GM23338 (cell line): ENCODE measurements around the gene YIPF3. TPM values are rescaled to one million over a fixed set of nuclear protein-coding genes. Genes with fewer than 3 reads are reported as not detected.

Source experiments
- ATAC-seq: fragments of 200-7000 bp; cut with Tn5 transposase; 3 replicates; pipeline ENCODE4 v1.9.1; 2020
- DNase-seq: peaks from one replicate; pipeline ENCODE4 v3.0.0-alpha.2; 2015; ENCODE audit warnings: low spot score
- H2AFZ ChIP-seq: fragments of 200-600 bp; sonication (generic); 2 replicates; pipeline ENCODE4 v1.8.0; 2016; ENCODE audit warnings: antibody characterized with exemption, mild to moderate bottlenecking, moderate library complexity
- H3F3A ChIP-seq: fragments of 200-600 bp; sonication (generic); replicated peaks from 2 replicates; pipeline ENCODE4 v1.8.0; 2017; ENCODE audit warnings: antibody characterized with exemption, mixed run types, low read depth
- H3K27ac ChIP-seq: fragments of 200-600 bp; sonication (generic); 2 replicates; pipeline ENCODE4 v1.6.1; 2016; ENCODE audit warnings: low read depth
- H3K27me3 ChIP-seq: fragments of 200-600 bp; sonication (generic); 2 replicates; pipeline ENCODE4 v1.8.0; 2016; ENCODE audit warnings: mild to moderate bottlenecking, mixed run types, moderate library complexity; ENCODE audit not compliant: insufficient read depth
- H3K36me3 ChIP-seq: fragments of 200-600 bp; sonication (generic); 2 replicates; pipeline ENCODE4 v1.8.0; 2016; ENCODE audit warnings: mild to moderate bottlenecking; ENCODE audit not compliant: insufficient read depth
- H3K4me1 ChIP-seq: fragments of 200-600 bp; sonication (generic); 2 replicates; pipeline ENCODE4 v1.8.0; 2016; ENCODE audit warnings: mild to moderate bottlenecking, moderate library complexity; ENCODE audit not compliant: insufficient read depth
- H3K4me2 ChIP-seq: fragments of 200-600 bp; sonication (generic); 2 replicates; pipeline ENCODE4 v1.7.1; 2017; ENCODE audit warnings: mixed run types
- H3K4me3 ChIP-seq: fragments of 200-600 bp; sonication (generic); 2 replicates; pipeline ENCODE4 v1.6.1; 2016; ENCODE audit warnings: mixed run types
- H3K79me2 ChIP-seq: fragments of 200-600 bp; sonication (generic); replicated peaks from 2 replicates; pipeline ENCODE4 v1.8.0; 2017; ENCODE audit warnings: mild to moderate bottlenecking; ENCODE audit not compliant: insufficient read depth
- H3K9me2 ChIP-seq: fragments of 200-600 bp; sonication (generic); 2 replicates; pipeline ENCODE4 v1.8.0; 2017; ENCODE audit not compliant: insufficient read depth
- H4K20me1 ChIP-seq: fragments of 200-600 bp; sonication (generic); replicated peaks from 2 replicates; pipeline ENCODE4 v1.8.0; 2017; ENCODE audit warnings: mild to moderate bottlenecking; ENCODE audit not compliant: insufficient read depth
- H3K27ac Mint-ChIP-seq: 2 replicates; pipeline ENCODE4 v1.8.0; 2020; ENCODE audit warnings: inconsistent platforms, mild to moderate bottlenecking, moderate library complexity, mixed read lengths
- H3K27me3 Mint-ChIP-seq: 3 replicates; pipeline ENCODE4 v1.8.0; 2022; ENCODE audit warnings: low read depth, mild to moderate bottlenecking, moderate library complexity, mixed read lengths, inconsistent platforms; ENCODE audit not compliant: insufficient read depth, poor library complexity
- H3K36me3 Mint-ChIP-seq: 3 replicates; pipeline ENCODE4 v1.8.0; 2021; ENCODE audit warnings: low read depth, mild to moderate bottlenecking, inconsistent platforms, moderate library complexity, mixed read lengths
- H3K4me1 Mint-ChIP-seq: 3 replicates; pipeline ENCODE4 v1.8.0; 2020; ENCODE audit warnings: mild to moderate bottlenecking, inconsistent platforms, mixed read lengths
- H3K4me3 Mint-ChIP-seq: 3 replicates; pipeline ENCODE4 v1.8.0; 2021; ENCODE audit warnings: moderate library complexity, mild to moderate bottlenecking, inconsistent platforms, mixed read lengths
- H3K9me3 Mint-ChIP-seq: 3 replicates; pipeline ENCODE4 v1.8.0; 2020; ENCODE audit warnings: moderate library complexity, mild to moderate bottlenecking, inconsistent platforms, mixed read lengths
- CREB1 ChIP-seq: fragments of 250-450 bp; sonication (Bioruptor Pico); IDR thresholded peaks from 2 replicates; pipeline ENCODE4 v1.5.0; 2020; ENCODE audit warnings: low read depth, mild to moderate bottlenecking, moderate library complexity
- ETS1 ChIP-seq: IDR thresholded peaks from 2 replicates; pipeline ENCODE4 v1.6.1; 2016; ENCODE audit warnings: antibody characterized with exemption
- EZH2 ChIP-seq: fragments of 200-600 bp; sonication (generic); IDR thresholded peaks from one replicate; pipeline ENCODE4 v1.8.0; 2017; ENCODE audit warnings: antibody characterized with exemption, mild to moderate bottlenecking, low read depth; ENCODE audit not compliant: unreplicated experiment
- EZH2phosphoT487 ChIP-seq: fragments of 200-600 bp; sonication (generic); IDR thresholded peaks from one replicate; pipeline ENCODE4 v1.8.1; 2018; ENCODE audit warnings: antibody characterized with exemption; ENCODE audit not compliant: unreplicated experiment
- JUNB ChIP-seq: IDR thresholded peaks from one replicate; pipeline ENCODE4 v1.6.1; 2016; ENCODE audit warnings: antibody characterized with exemption; ENCODE audit not compliant: unreplicated experiment
- NANOG ChIP-seq: IDR thresholded peaks from 2 replicates; pipeline ENCODE4 v1.6.1; 2016; ENCODE audit warnings: antibody characterized with exemption, borderline replicate concordance
- POLR2AphosphoS5 ChIP-seq: IDR thresholded peaks from 2 replicates; pipeline ENCODE4 v1.6.1; 2016; ENCODE audit warnings: antibody characterized with exemption, low read depth
- STAT1 ChIP-seq: IDR thresholded peaks from one replicate; pipeline ENCODE4 v1.6.1; 2016; ENCODE audit warnings: antibody characterized with exemption; ENCODE audit not compliant: unreplicated experiment
- ZNF114 ChIP-seq: fragments of 250-450 bp; sonication (Bioruptor Pico); IDR thresholded peaks from 2 replicates; pipeline ENCODE4 v1.5.0; 2020; ENCODE audit warnings: mild to moderate bottlenecking, moderate library complexity
- ZNF331 ChIP-seq: fragments of 250-450 bp; sonication (Bioruptor Pico); IDR thresholded peaks from 2 replicates; pipeline ENCODE4 v1.5.0; 2020; ENCODE audit warnings: low read depth, mild to moderate bottlenecking, moderate library complexity
- polyA plus RNA-seq: library from polyadenylated mRNA; unstranded; fragments of >200 nt; fragmentation: Nextera tagmentation; extraction: Ambion mirVana; gene quantifications from 2 replicates; pipeline ENCODE4 v1.2.1, GENCODE V29; 2016
- total RNA-seq: library from RNA; depleted of rRNA; stranded (reverse); fragments of >200 nt; shearing (Covaris generic); gene quantifications from 2 replicates; pipeline ENCODE4 v1.2.3, GENCODE V29; 2014
- TF ChIP-seq, protein P1 (sequence below): IDR thresholded peaks from one replicate; pipeline ENCODE4 v1.6.1; 2018; ENCODE audit warnings: antibody characterized with exemption; ENCODE audit not compliant: unreplicated experiment
- TF ChIP-seq, protein P2 (sequence below): fragments of 250-450 bp; sonication (Bioruptor Pico); IDR thresholded peaks from 2 replicates; pipeline ENCODE4 v1.5.0; 2020; ENCODE audit warnings: mild to moderate bottlenecking, moderate library complexity
- TF ChIP-seq, protein P3 (sequence below), 2 experiments: fragments of 200-600 bp in 1 of 2; sonication (generic) in 1 of 2; conservative IDR thresholded peaks; 2 replicates each; pipeline versions ENCODE4 v1.5.1 to v1.6.1; 2016 to 2017; ENCODE audit warnings: antibody characterized with exemption in 2 of 2, low read depth in 2 of 2, mild to moderate bottlenecking in 2 of 2, moderate library complexity in 1 of 2

The YIPF3 gene
- total and polyA plus RNA-seq, 2 experiments from 2014 or later = 64.4 to 94.3 TPM

DNA sequence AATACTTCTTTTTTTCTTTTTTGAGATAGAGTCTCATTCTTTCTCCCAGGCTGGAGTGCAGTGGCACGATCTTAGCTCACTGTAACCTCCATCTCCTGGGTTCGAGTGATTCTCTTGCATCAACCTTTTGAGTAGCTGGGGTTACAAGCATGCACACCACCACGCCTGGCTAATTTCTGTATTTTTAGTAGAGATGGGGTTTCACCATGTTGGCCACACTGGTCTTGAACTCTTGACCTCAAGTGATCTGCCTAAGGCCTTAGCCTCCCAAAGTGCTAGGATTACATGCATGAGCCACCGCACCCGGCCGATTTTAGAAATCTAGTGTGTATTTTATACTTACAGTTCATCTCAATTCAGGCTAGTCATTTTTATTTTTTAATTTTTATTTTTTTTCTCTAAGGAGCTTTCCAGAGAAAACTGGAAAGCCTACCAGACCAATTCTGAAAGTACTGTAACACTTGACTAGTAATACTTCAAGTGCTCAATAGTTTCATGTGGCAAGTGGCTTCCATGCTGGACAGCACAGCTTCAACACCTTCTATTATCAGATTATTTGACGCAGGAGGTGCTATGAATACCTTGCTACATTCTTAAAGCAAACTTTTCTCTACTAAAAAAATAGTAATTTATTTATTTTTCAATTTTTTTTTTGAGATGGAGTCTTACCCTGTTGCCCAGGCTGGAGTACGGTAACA is 25.2 kb upstream of the YIPF3 start:
- ATAC-seq (no peak), DNase-seq (no peak)
- H3K4me1 ChIP-seq = no peaks in the 10 kb centered on the region
- H3K9me3 Mint-ChIP-seq = no peaks in the 10 kb centered on the region
- no peak overlapping the region for H2AFZ ChIP-seq
- H3K4me3 Mint-ChIP-seq = no peak overlapping the region
- no peaks in the 10 kb centered on the region for H3K9me2 ChIP-seq
- TF ChIP-seq, protein P1, sequence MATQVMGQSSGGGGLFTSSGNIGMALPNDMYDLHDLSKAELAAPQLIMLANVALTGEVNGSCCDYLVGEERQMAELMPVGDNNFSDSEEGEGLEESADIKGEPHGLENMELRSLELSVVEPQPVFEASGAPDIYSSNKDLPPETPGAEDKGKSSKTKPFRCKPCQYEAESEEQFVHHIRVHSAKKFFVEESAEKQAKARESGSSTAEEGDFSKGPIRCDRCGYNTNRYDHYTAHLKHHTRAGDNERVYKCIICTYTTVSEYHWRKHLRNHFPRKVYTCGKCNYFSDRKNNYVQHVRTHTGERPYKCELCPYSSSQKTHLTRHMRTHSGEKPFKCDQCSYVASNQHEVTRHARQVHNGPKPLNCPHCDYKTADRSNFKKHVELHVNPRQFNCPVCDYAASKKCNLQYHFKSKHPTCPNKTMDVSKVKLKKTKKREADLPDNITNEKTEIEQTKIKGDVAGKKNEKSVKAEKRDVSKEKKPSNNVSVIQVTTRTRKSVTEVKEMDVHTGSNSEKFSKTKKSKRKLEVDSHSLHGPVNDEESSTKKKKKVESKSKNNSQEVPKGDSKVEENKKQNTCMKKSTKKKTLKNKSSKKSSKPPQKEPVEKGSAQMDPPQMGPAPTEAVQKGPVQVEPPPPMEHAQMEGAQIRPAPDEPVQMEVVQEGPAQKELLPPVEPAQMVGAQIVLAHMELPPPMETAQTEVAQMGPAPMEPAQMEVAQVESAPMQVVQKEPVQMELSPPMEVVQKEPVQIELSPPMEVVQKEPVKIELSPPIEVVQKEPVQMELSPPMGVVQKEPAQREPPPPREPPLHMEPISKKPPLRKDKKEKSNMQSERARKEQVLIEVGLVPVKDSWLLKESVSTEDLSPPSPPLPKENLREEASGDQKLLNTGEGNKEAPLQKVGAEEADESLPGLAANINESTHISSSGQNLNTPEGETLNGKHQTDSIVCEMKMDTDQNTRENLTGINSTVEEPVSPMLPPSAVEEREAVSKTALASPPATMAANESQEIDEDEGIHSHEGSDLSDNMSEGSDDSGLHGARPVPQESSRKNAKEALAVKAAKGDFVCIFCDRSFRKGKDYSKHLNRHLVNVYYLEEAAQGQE = no peak
- TF ChIP-seq STAT1 (no peak), ZNF331 (CRISPR knock-in tag) (no peak), POLR2AphosphoS5 (no peak), EZH2 (no peak), NANOG (no peak), ZNF114 (CRISPR knock-in tag) (no peak), JUNB (no peak), CREB1 (no peak), EZH2phosphoT487 (no peak), ETS1 (no peak)
- TF ChIP-seq, protein P2, sequence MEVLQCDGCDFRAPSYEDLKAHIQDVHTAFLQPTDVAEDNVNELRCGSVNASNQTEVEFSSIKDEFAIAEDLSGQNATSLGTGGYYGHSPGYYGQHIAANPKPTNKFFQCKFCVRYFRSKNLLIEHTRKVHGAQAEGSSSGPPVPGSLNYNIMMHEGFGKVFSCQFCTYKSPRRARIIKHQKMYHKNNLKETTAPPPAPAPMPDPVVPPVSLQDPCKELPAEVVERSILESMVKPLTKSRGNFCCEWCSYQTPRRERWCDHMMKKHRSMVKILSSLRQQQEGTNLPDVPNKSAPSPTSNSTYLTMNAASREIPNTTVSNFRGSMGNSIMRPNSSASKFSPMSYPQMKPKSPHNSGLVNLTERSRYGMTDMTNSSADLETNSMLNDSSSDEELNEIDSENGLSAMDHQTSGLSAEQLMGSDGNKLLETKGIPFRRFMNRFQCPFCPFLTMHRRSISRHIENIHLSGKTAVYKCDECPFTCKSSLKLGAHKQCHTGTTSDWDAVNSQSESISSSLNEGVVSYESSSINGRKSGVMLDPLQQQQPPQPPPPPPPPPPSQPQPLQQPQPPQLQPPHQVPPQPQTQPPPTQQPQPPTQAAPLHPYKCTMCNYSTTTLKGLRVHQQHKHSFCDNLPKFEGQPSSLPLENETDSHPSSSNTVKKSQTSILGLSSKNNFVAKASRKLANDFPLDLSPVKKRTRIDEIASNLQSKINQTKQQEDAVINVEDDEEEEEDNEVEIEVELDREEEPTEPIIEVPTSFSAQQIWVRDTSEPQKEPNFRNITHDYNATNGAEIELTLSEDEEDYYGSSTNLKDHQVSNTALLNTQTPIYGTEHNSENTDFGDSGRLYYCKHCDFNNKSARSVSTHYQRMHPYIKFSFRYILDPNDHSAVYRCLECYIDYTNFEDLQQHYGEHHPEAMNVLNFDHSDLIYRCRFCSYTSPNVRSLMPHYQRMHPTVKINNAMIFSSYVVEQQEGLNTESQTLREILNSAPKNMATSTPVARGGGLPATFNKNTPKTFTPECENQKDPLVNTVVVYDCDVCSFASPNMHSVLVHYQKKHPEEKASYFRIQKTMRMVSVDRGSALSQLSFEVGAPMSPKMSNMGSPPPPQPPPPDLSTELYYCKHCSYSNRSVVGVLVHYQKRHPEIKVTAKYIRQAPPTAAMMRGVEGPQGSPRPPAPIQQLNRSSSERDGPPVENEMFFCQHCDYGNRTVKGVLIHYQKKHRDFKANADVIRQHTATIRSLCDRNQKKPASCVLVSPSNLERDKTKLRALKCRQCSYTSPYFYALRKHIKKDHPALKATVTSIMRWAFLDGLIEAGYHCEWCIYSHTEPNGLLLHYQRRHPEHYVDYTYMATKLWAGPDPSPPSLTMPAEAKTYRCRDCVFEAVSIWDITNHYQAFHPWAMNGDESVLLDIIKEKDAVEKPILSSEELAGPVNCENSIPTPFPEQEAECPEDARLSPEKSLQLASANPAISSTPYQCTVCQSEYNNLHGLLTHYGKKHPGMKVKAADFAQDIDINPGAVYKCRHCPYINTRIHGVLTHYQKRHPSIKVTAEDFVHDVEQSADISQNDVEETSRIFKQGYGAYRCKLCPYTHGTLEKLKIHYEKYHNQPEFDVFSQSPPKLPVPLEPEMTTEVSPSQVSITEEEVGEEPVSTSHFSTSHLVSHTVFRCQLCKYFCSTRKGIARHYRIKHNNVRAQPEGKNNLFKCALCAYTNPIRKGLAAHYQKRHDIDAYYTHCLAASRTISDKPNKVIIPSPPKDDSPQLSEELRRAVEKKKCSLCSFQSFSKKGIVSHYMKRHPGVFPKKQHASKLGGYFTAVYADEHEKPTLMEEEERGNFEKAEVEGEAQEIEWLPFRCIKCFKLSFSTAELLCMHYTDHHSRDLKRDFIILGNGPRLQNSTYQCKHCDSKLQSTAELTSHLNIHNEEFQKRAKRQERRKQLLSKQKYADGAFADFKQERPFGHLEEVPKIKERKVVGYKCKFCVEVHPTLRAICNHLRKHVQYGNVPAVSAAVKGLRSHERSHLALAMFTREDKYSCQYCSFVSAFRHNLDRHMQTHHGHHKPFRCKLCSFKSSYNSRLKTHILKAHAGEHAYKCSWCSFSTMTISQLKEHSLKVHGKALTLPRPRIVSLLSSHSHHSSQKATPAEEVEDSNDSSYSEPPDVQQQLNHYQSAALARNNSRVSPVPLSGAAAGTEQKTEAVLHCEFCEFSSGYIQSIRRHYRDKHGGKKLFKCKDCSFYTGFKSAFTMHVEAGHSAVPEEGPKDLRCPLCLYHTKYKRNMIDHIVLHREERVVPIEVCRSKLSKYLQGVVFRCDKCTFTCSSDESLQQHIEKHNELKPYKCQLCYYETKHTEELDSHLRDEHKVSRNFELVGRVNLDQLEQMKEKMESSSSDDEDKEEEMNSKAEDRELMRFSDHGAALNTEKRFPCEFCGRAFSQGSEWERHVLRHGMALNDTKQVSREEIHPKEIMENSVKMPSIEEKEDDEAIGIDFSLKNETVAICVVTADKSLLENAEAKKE (CRISPR knock-in tag) = no peak
- TF ChIP-seq, protein P3, sequence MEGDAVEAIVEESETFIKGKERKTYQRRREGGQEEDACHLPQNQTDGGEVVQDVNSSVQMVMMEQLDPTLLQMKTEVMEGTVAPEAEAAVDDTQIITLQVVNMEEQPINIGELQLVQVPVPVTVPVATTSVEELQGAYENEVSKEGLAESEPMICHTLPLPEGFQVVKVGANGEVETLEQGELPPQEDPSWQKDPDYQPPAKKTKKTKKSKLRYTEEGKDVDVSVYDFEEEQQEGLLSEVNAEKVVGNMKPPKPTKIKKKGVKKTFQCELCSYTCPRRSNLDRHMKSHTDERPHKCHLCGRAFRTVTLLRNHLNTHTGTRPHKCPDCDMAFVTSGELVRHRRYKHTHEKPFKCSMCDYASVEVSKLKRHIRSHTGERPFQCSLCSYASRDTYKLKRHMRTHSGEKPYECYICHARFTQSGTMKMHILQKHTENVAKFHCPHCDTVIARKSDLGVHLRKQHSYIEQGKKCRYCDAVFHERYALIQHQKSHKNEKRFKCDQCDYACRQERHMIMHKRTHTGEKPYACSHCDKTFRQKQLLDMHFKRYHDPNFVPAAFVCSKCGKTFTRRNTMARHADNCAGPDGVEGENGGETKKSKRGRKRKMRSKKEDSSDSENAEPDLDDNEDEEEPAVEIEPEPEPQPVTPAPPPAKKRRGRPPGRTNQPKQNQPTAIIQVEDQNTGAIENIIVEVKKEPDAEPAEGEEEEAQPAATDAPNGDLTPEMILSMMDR (conservative IDR thresholded peaks at IDR 0.05; ENCODE audit: low read depth in 2 of 2) = no peak
- H3K27ac Mint-ChIP-seq = no peak overlapping the region
- peaks cover 78% of the 10 kb centered on the region for H3K36me3 ChIP-seq
- H3K4me2 ChIP-seq = no peak overlapping the region
- H3K27me3 ChIP-seq = no peaks in the 10 kb centered on the region
- peaks cover 84% of the 10 kb centered on the region for H3K36me3 Mint-ChIP-seq
- peaks cover 1% of the 10 kb centered on the region for H3K27me3 Mint-ChIP-seq
- no peaks in the 10 kb centered on the region for H3K79me2 ChIP-seq
- peaks cover 22% of the 10 kb centered on the region for H4K20me1 ChIP-seq
- no peak overlapping the region for H3K4me3 ChIP-seq
- 0 out of 2 replicates have a peak, but pooled peaks cover 5% of the 10 kb centered on the region for H3F3A ChIP-seq
- H3K4me1 Mint-ChIP-seq = no peaks in the 10 kb centered on the region
- no peak overlapping the region for H3K27ac ChIP-seq
